Ramos (cell line): ENCODE measurements around the gene RXFP4.

ENCODE experiments used
- in situ Hi-C: fragments of 300-500 bp; cut with MboI; formaldehyde crosslinking; loops from one replicate; pipeline ENCODE4 v1.14.3; 2022; ENCODE audit warnings: low sequenced_read_pairs; ENCODE audit not compliant: unreplicated experiment

The RXFP4 gene

GRCh38 chr1:155952505-155952890, 11.1 kb downstream of the RXFP4 start:
- in situ Hi-C loops, result no loop called here

- in situ Hi-C loops, result no loop called here
Measured at GRCh38 chr1:155954645-155955044, 13.2 kb downstream of the RXFP4 start.

- in situ Hi-C loops, result no loop called here
Measured at GRCh38 chr1:155957411-155957915, 16.0 kb downstream of the RXFP4 start.

DNA sequence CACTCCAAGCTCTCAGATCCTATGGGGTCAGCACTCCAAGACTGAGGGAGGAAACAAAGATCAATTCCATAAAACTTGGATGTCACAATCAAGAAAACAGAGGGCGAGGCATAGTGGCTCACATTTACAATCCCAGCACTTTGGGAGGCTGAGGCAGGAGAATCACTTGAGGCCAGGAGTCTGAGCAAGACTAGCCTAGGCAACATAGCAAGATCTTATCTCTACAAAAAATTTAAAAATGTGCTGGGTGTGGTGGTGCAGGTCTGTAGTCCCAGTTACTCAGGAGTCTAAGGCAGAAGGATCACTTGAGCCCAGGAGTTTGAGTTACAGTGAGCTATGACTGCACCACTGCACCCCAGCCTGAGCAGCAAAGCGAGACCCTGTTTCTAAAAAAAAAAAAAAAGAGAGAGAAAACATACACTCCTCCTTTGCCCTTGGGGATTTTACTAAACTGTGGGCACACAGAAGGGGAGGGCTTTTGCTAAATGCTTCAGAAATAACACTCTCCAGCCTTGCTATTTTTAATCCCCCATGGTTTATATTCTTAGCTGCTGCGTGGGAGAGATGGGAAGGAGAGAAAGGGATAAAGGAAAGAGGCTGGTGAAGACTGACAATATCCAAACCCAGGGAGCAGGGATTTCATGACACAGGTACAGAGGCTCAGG, 18.8 kb downstream of the RXFP4 start:
- in situ Hi-C loops, result no loop called here

- in situ Hi-C loops, result no loop called here
Measured at GRCh38 chr1:155961937-155962336, 20.5 kb downstream of the RXFP4 start.

DNA sequence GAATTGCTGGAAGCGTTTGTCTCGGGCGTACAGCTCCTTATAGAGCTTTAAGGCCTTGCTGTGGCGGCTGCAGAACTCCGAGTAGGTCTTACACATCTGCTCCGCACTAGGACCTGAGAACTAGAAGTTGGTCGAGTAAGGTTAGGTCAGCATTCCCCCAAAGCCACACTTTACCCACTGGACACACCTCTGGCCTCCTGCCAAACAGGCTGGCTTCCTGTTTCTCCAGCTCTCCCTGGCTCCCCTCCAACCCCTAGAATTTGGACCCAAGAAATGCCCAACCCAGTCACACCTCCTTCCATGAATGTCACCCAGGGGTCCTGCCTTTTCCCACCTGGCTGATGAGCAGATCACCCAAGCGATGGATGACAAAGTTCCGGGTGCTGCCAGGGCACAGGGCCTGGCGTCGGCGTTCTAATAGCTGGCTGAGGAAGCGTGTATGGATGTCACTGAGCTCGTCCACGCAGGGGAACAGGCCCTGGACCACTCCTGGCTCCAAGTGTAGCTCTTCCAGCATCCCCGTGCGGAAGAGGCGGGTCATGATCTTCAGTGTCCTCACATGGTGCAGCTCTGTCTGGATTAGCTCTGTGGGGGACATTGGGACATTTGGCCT, 21.3 kb downstream of the RXFP4 start:
- in situ Hi-C loops, result no loop called here

DNA sequence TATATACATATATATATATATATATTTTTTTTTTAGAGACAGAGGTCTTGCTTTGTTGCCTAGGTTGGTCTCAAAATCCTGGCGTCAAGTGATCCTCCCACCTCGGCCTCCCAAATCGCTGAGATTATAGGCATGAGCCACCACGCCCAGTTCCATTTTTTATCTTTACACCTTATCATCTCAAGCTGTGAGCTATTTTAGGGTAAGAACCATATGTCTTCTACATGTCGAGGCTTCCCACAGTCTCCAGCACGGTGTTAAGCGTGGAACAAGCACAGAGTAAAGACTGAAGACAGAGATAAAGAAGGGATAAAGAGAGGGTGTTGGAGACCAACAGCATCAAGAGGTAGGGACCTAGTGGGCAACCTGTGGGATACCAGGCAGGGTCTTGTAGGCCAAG, 22.8 kb downstream of the RXFP4 start:
- in situ Hi-C loops, result no loop called here

DNA sequence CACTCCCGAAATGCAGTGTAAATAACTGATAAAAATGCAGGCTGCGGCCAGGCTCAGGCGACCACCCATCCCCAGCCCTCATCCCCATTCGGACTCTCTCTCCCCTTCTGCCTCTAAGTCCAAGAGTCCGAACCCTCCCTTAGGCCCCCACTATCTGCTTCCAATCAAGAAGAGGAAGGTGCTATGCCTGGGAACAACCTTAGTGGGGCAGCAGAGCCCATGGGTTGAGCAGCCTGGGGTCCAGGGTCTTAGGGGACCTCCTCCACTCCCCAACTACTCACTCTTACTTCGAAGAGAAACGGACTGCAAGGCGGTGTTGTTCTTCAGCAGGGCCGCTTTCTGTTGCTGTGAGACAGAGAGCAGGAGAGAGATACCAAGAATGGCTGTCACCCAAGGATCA, 24.7 kb downstream of the RXFP4 start:
- in situ Hi-C loops, result no loop called here

DNA sequence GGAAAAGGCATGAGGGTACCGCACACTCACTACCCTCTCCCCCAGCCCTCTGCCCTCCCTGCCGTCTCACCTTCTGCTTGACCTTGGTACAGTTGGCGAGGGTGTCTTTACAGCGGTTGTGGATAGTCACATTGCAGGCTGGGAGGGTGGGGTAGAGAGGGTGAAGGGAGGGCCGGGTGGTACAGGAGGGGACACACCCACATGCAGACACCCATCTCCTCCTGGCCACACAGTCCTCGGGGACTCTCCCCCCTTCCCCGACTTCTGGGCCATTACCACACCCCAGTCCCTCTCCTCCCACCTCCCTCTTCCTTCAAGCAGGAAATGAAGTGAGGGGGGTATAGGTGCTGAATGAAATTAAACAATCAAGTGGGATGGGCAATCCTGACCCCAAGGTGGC, 25.3 kb downstream of the RXFP4 start:
- in situ Hi-C loops, result no loop called here

GRCh38 chr1:155967341-155968050, 26.1 kb downstream of the RXFP4 start:
- in situ Hi-C loops, result no loop called here

GRCh38 chr1:155968051-155968400, 26.6 kb downstream of the RXFP4 start:
- in situ Hi-C loops, result no loop called here

DNA sequence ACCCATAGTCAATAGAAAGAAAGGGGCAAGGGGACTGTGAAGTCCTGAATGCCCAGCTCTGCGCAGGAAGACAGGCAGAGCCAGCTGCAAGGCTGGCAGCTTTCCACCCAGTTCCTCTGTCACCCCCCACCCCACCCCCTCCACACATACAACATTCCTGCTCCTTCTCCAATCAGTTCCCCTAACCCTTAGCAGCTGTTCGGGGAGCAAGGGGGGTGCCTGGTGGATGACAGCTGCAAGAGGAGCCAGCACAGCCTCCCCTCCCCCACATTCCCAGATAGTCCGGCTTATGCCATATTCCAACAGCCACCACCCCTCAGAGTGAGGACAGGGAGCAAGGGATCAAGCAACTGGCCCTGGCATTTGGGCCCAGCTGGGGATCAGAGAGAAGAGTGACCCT, 27.2 kb downstream of the RXFP4 start:
- in situ Hi-C loops, result no loop called here

DNA sequence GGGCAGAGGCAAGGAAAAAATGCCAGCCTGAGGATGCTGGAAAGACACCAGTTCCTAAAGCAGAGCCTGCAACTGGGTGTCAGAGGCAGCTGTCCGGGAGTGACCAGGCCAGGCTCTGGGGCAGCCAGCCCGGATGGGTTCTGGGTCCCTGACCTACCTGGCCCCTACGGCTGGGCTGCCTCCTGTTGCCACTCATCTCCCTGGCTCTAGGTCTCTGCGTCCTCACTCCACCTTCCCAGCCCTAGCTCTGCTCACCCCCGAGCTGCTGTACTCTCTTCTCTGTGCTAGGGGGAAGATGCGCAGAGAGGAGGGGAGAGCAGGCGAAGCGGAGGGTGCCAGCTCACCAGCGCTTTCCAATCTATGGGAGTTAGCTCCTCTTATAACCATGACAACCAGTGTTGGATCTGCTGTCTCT, 27.9 kb downstream of the RXFP4 start:
- in situ Hi-C loops, result no loop called here

- in situ Hi-C loops, result no loop called here
Measured at GRCh38 chr1:155970531-155971167, 29.2 kb downstream of the RXFP4 start.

DNA sequence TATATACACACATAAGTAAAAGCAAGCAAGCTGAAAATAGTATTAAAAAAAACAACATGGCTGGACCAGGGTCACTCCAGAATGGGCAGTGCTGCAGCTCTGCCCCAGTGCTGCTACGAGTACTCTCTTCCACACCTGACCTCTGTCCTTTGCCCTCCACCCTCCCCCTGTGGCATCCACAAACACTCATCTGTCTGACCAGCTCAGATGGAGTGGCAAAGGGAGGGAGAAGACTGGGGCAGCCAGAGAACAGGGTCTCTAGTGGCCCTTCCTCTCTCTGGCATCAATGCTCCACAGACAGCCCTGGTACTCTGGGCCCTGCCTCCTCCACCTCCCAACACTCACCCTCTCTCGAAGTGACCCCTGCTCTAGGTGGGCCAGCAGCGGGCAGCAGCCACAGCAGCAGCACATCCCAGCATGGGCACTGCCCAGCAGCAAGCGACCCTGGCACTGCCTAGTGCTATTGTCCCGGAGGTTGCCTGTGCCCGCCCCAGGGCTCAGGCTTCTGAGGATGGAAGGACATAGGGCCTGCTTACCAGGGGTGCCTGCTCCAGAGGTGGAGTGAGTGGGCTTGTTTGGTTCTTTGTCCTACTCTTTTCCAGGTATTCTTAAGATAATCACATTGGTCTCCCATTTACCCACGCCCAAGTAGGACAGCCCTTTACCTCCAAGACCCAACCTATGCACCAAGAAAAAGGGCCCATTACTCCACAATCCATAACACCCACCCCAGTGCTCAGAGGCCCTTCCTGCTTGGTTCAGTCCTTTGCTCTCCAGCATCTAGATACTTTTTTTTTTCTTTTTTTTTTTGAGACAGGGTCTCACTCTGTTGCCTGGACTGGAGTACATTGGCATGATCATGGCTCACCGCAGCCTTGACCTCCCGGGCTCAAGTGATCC, 30.7 kb downstream of the RXFP4 start:
- in situ Hi-C loops, result no loop called here

DNA sequence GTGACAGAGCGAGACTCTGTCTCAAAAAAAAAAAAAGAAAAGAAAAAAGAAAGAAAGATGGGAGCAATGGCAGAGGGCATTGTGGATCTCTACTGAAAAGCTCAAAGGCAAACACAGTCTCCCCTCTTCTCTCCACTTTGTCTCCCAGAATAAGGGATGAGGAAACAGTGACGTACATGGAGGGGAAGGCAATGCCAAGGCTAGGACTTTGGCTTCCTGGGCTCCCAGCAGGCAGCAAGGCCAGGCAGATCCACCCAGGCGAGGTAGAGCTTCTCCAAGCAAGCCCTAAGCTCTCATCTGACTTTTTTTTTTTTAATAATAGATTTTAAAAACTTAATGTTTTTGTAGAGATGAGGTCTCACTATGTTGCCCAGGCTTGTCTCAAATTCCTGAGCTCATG, 32.3 kb downstream of the RXFP4 start:
- in situ Hi-C loops, result no loop called here

DNA sequence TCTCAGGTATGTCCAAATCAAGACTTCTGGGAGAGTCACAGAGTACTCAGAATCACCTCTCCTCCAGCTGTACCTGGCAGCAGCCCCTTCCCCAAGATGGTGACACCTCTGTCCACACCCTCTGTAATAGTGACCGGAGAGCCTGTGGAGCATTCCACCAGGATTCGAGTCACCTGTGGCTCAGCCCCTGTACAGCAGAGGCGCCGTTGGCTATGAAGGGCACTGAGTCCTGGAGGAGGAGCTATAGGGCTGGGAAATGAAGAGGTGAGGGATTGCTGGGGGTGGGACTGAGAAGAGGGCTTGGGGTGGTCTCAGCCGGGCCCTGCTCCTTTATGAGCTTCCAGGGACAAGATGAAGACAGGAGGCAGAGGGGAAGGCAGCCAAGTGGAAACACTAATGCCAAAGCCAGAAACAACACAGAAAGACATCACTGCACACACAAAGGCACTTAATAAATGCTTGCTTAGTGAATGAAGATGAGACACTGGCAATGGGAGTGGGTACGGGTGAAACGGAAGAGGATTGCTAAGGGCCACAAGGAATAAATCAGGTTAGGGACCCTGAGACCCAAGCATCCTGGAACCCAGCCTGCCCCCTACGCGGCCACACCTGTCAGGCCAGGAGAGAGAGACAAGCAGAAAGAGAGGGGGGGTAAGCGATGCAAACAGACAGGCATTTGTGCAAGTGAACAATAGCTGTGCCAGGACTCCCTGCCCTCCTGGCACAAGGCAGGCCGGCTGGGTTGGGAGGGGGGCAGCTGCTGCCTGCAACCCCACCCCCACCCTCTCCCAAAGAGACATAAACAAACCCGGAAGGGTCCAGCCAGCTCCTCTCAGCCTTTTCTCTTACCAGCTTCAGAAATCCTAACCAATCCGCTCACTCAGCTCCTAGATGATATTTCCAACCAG, 33.0 kb downstream of the RXFP4 start:
- in situ Hi-C loops, result no loop called here

DNA sequence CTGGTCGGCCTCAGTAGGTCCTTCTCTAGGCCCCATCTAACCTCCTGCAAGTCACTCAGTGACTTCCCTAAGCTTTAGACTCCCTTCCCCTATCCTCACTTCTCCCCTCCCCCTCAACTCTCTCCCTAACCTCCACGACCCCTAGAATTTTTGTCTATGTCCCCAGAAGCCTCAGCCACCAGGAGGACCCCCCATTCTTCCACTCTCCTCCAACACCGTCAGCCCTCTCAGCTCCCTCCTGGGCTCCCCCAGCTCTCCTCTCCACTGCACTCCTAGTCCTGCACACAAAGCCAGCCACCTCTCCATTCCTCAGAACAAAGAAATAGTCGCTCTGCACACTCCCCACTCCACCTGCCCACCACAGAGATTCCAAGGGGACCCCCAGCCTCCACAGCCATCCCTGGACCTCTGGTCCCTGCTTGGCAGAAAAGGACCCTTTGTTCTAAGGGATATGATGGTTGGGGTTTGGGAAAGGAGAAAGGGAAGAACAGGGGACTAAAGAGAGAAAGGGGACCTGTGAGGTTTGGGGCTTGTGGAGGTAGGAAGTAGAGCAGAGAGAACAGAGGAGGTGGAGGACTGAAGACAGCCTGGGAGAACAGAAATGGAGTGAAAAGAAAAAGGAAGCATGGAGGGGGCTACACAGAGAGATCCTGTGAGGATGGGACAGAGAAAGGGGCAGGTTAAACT, 34.1 kb downstream of the RXFP4 start:
- in situ Hi-C loops, result no loop called here
